DMS 273 (cell line): Measurements from ENCODE around the gene DZANK1.
"Not testable (repeated sequence)": the region's sequence is repeated elsewhere in the genome, so short reads cannot be mapped to it uniquely, and the experiment has no call there.

Experiments used
- DNase-seq: peaks from one replicate; lab custom pipeline; 2025; ENCODE audit not compliant: unreplicated experiment; lab: John Stamatoyannopoulos, UW

The DZANK1 gene

GRCh38 chr20:18440403-18440802 lies 26.4 kb downstream of the DZANK1 start:
- DNase-seq = no peak

- no peak for DNase-seq
Observed at GRCh38 chr20:18436847-18437246, 30.0 kb downstream of the DZANK1 start.

GRCh38 chr20:18431206-18431605 lies 35.6 kb downstream of the DZANK1 start:
- no peak for DNase-seq

- DNase-seq = no peak
Observed at GRCh38 chr20:18430172-18430826, 36.5 kb downstream of the DZANK1 start.

- peak; percentile 16 for DNase-seq
Observed at GRCh38 chr20:18428490-18429173, 38.2 kb downstream of the DZANK1 start.

- DNase-seq = no peak
Observed at GRCh38 chr20:18427214-18427613, 39.6 kb downstream of the DZANK1 start.

- DNase-seq = no peak
Observed at GRCh38 chr20:18421608-18422007, 45.2 kb downstream of the DZANK1 start.

- no peak for DNase-seq
Observed at GRCh38 chr20:18416486-18416885, 50.3 kb downstream of the DZANK1 start.

- no peak for DNase-seq
Observed at GRCh38 chr20:18414140-18414539, 52.7 kb downstream of the DZANK1 start.

- DNase-seq = no peak
Observed at GRCh38 chr20:18412221-18412901, 54.5 kb downstream of the DZANK1 start.

GRCh38 chr20:18405826-18406225 lies 61.0 kb downstream of the DZANK1 start:
- DNase-seq = no peak

GRCh38 chr20:18404172-18404571 lies 62.7 kb downstream of the DZANK1 start:
- DNase-seq = no peak

GRCh38 chr20:18403269-18403668 lies 63.6 kb downstream of the DZANK1 start:
- DNase-seq = no peak

GRCh38 chr20:18401305-18401704 lies 65.5 kb downstream of the DZANK1 start:
- DNase-seq = no peak

GRCh38 chr20:18400460-18400859 lies 66.4 kb downstream of the DZANK1 start:
- DNase-seq = no peak

GRCh38 chr20:18398713-18399112 lies 68.1 kb downstream of the DZANK1 start:
- DNase-seq = not testable (repeated sequence)

GRCh38 chr20:18397030-18397429 lies 69.8 kb downstream of the DZANK1 start:
- DNase-seq = no peak

GRCh38 chr20:18395544-18395943 lies 71.3 kb downstream of the DZANK1 start:
- DNase-seq = no peak

GRCh38 chr20:18394363-18394762 lies 72.5 kb downstream of the DZANK1 start:
- no peak for DNase-seq

- DNase-seq = no peak
Observed at GRCh38 chr20:18391686-18392085, 75.1 kb downstream of the DZANK1 start.

GRCh38 chr20:18390201-18390600 lies 76.6 kb downstream of the DZANK1 start:
- DNase-seq = no peak

- no peak for DNase-seq
Observed at GRCh38 chr20:18388860-18389259, 78.0 kb downstream of the DZANK1 start.
